Activated T-helper 1 cell treated with anti-CD3 and anti-CD28 coated beads, Interleukin-12 subunit alpha, Interleukin-12 subunit beta, Interleukin-2, Interleukin-4 antibody, amounts not matched to agents 30 ng/mL and 10 ng/mL and 1 ng/mL, durations not matched to agents 14 hours and 24 hours and 36 hours (primary cell): ENCODE results near the gene CIZ1. TPM values are rescaled to one million over a fixed set of nuclear protein-coding genes. Genes with fewer than 3 reads are reported as not detected.

Experiments used
- DNase-seq: peaks from one replicate; pipeline ENCODE4 v3.0.0; 2021; ENCODE audit warnings: low spot score
- H3K27ac Mint-ChIP-seq: one replicate; pipeline ENCODE4 v1.8.0; 2021; ENCODE audit warnings: mild to moderate bottlenecking, mixed read lengths
- H3K27me3 Mint-ChIP-seq: one replicate; pipeline ENCODE4 v1.8.0; 2022; ENCODE audit warnings: mild to moderate bottlenecking, moderate library complexity, mixed read lengths; ENCODE audit not compliant: insufficient read depth
- H3K36me3 Mint-ChIP-seq: one replicate; pipeline ENCODE4 v1.8.0; 2021; ENCODE audit warnings: low read depth, mixed read lengths
- H3K4me1 Mint-ChIP-seq: one replicate; pipeline ENCODE4 v1.8.0; 2021; ENCODE audit warnings: low read depth, mixed read lengths
- H3K4me3 Mint-ChIP-seq: one replicate; pipeline ENCODE4 v1.8.0; 2021; ENCODE audit warnings: mild to moderate bottlenecking, moderate library complexity, mixed read lengths
- H3K9me3 Mint-ChIP-seq: one replicate; pipeline ENCODE4 v1.8.0; 2021; ENCODE audit warnings: mixed read lengths
- intact Hi-C: fragments of 100-400 bp; cut with micrococcal nuclease; formaldehyde crosslinking; loops from one replicate; pipeline ENCODE4 v1.15.1; 2024
- total RNA-seq: library from RNA; stranded (reverse); gene quantifications from 2 replicates; pipeline ENCODE4 v1.2.3, GENCODE V29; 2022

The CIZ1 gene
- total RNA-seq, 1 donor from 2014 or later = 158 TPM

DNA sequence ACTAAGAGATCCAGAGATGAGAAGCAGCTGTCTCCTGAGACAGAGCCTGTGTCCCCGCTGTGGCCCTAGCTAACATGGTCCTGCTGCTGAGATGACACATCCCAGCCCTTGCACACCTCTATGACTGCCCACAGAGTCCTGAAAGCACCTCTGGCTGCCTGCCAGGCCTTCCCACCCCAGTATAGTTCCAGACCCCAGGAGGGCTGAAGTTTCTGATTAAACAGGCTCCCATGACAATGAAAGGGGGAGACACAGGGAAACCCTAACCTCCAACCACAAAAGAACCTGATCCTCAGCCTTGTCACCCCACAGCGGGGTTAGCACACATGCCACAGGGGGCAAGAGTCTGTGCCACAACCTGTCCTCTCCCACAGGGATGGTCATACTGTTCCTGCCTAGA lies 15.6 kb downstream of the CIZ1 start:
- H3K36me3 Mint-ChIP-seq = peaks cover 43% of the 10 kb centered on the region
- no peak overlapping the region for H3K27ac Mint-ChIP-seq
- H3K9me3 Mint-ChIP-seq = no peaks in the 10 kb centered on the region
- no peak for DNase-seq
- no peak overlapping the region for H3K4me3 Mint-ChIP-seq
- no peaks in the 10 kb centered on the region for H3K27me3 Mint-ChIP-seq
- intact Hi-C loops = no loop called here
- no peaks in the 10 kb centered on the region for H3K4me1 Mint-ChIP-seq

DNA sequence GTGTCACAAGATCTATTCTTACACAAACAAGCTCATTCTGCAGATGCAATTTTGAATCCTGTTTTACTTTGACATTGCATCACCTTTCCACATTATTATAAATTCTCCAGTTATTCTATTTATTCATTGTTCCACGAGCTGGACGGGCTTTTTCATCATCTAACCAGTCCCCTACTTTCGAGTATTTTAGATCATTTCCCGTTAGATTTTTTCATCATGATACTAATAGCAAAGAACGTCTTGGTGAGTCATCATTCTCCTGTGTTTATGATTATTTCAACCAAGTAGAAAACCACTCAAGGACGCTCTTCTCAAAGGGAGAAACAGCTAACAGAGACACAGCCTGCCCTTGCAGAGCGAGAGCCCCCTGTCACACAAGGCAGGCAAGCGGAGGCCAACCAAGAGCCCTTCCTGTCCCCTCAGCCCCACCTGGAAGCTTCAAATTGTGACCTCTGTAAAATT lies 16.2 kb downstream of the CIZ1 start:
- Mint-ChIP-seq H3K4me3 (no peak overlapping the region), H3K27ac (no peak overlapping the region), H3K36me3 (peaks cover 39% of the 10 kb centered on the region), H3K9me3 (no peaks in the 10 kb centered on the region), H3K27me3 (no peaks in the 10 kb centered on the region), H3K4me1 (no peaks in the 10 kb centered on the region)
- intact Hi-C loops = no loop called here
- no peak for DNase-seq

DNA sequence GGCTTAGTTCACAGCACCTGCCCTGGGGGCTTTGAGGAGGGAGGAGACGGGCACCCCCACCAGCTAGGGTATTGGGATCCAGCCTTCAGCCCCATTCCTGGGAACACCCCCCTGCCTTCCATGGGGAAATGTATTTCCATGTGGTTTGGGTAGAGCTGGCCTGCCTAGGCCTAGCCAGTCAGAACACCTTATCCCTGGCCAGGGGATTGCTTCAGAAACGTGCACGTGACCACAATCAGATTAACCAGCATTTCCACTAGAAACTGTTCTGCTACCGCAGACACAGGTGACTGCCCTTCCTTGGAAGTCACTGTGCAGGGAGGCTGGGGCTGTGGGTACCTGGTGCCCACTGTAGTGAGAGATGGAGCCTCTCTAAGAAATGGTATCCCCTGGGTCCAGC lies 17.3 kb downstream of the CIZ1 start:
- Mint-ChIP-seq H3K27ac (no peak overlapping the region), H3K4me1 (no peaks in the 10 kb centered on the region), H3K9me3 (no peaks in the 10 kb centered on the region), H3K36me3 (peaks cover 35% of the 10 kb centered on the region), H3K27me3 (no peaks in the 10 kb centered on the region), H3K4me3 (no peak overlapping the region)
- intact Hi-C loops = no loop called here
- no peak for DNase-seq

DNA sequence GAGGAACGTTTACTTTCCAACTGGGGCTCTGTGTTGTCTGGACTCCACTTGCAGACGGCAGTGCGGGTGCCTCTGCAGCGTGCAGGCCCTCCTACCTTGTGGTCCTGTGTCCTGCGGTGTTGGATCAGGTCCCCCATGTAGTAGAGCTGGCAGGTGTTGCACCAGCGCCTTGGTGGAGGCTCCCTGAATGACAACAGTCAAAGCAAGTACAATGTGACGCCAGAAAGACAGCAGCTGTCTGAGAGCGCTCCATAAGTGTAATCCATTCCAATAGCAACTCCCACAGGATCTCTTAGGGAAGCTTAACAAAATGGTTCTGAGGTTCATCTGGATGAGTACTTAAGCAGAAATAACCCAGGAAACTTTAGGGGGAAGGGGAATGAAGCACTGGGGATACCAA lies 21.4 kb downstream of the CIZ1 start:
- Mint-ChIP-seq H3K27me3 (no peaks in the 10 kb centered on the region), H3K27ac (no peak overlapping the region), H3K9me3 (no peaks in the 10 kb centered on the region), H3K4me1 (no peaks in the 10 kb centered on the region), H3K4me3 (no peak overlapping the region), H3K36me3 (peaks cover 27% of the 10 kb centered on the region)
- intact Hi-C loops = no loop called here
- DNase-seq = no peak

DNA sequence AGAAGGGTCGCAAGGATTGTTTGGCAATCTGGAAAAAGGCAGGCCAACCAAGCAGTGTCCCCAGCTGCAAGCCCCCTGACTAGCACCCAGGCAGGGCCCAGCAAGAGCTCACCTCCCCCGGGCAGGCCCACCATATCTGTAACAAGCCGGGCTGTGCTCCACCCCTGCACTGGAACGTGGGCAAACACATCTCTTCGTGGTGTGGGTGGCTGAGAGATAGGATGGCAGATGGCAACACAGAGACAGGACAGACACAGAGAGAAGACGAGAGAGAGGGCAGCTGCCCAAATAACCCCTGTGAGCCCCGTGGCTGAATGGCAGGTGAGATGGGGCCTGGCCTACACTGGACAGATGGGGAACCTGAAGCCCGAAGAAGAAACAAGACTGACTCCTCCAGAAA lies 21.9 kb downstream of the CIZ1 start:
- H3K9me3 Mint-ChIP-seq = no peaks in the 10 kb centered on the region
- H3K27me3 Mint-ChIP-seq = no peaks in the 10 kb centered on the region
- no peak for DNase-seq
- H3K36me3 Mint-ChIP-seq = peaks cover 25% of the 10 kb centered on the region
- H3K4me1 Mint-ChIP-seq = no peaks in the 10 kb centered on the region
- no peak overlapping the region for H3K4me3 Mint-ChIP-seq
- no peak overlapping the region for H3K27ac Mint-ChIP-seq
- intact Hi-C loops = no loop called here

DNA sequence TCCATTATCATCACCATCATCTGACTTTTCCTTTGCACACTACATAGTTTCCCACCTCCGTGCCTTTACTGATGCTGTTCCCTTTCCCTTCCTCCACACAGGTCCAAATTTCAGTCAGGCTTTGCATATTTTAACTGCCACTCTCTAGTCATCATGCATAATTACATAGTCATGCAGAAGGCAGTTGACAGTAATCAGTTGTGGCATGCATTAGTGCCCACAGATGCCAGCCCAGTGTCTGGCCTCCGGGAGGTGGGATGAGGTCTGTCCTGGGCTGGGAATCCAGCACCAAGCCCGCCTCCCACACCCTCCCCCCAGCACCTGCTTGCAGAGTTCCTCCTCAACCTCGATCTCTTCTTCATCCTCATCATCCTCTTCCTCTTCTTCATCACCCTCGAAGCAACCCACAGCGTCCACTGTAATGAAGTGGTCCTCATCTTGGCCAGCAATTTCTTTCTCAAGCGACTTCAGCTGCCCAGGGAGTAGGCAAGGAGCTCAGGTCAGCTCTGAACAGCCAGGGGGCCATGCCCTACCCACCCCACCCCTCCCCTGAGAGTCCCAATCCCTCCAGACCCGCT lies 22.6 kb downstream of the CIZ1 start:
- no peaks in the 10 kb centered on the region for H3K4me1 Mint-ChIP-seq
- intact Hi-C loops = no loop called here

DNA sequence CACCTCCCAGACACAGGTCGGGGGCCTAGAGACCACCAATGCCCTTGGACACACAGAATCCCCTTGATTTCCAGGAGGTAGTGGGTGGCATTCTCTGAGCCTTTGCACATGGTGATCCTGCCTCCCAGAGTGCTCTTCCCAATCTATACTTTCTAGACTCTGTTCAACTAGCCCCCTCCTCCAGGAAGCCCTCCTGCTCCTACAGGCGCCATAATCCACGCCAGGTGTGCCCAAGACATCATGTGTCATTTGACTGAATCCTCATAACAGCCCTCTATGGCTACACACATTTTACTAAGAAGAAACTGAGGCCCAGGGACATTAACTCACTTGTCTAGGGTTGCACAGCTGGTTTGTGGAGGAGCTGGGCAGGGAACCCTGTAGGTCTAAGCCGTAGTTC lies 24.2 kb downstream of the CIZ1 start:
- intact Hi-C loops = no loop called here
- Mint-ChIP-seq H3K27me3 (no peaks in the 10 kb centered on the region), H3K9me3 (no peaks in the 10 kb centered on the region), H3K4me1 (no peaks in the 10 kb centered on the region), H3K27ac (no peak overlapping the region), H3K36me3 (peaks cover 35% of the 10 kb centered on the region), H3K4me3 (no peak overlapping the region)
- no peak for DNase-seq

More for the DNA sequence above, 22.6 kb downstream of the CIZ1 start:
- Mint-ChIP-seq H3K36me3 (peaks cover 27% of the 10 kb centered on the region), H3K9me3 (no peaks in the 10 kb centered on the region), H3K27me3 (no peaks in the 10 kb centered on the region), H3K27ac (no peak overlapping the region), H3K4me3 (no peak overlapping the region)
- DNase-seq = no peak

DNA sequence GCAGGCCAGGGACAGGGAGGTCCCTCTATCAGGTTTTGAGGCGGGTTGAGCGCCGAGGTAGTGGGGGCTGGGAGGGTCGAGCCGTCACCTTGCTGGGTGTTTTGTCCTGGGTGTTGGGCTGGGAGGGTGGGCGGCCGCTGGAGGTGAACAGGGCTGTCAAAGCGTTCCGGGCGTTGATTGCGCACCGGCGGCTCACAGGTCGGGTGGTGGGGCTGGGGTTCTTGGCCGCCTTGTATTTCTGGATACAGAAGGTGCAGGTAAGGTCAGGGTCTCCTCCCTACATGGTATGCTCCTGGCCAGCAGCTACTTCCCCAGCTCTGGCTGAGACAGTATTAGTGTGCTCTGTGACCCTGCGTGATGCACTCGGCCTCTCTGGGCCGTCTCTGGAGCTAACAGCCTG lies 25.2 kb downstream of the CIZ1 start:
- DNase-seq = no peak
- H3K4me1 Mint-ChIP-seq = peaks cover 2% of the 10 kb centered on the region
- H3K4me3 Mint-ChIP-seq = no peak overlapping the region
- intact Hi-C loops = no loop called here
- peaks cover 36% of the 10 kb centered on the region for H3K36me3 Mint-ChIP-seq
- H3K27ac Mint-ChIP-seq = no peak overlapping the region
- no peaks in the 10 kb centered on the region for H3K9me3 Mint-ChIP-seq
- no peaks in the 10 kb centered on the region for H3K27me3 Mint-ChIP-seq

DNA sequence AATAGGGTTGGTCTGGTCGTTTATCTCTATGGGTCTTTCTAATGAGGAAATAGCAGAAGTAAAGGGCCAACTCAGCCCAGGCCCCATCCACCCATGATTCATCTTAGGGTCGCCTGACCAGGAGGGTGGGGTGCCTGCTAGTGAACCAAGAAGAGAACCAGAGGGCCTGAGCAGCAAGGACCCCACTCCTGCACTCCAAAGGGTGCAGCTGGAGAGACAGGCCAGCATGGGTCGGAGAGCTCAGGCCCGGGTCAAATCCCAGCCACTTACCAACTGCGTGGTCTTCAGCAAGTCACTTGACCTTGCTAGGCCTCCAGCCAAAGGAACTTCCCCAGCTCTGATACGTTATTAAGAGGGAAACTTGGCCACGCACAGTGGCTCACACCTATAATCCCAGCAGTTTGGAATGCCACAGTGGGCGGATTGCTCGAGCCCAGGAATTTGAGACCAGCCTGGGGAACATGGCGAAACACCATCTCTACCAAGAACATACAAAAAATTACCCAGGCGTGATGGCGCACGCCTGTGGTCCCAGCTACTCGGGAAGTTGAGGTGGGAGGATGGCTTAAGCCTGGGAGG lies 27.0 kb downstream of the CIZ1 start:
- no peak overlapping the region for H3K4me3 Mint-ChIP-seq

DNA sequence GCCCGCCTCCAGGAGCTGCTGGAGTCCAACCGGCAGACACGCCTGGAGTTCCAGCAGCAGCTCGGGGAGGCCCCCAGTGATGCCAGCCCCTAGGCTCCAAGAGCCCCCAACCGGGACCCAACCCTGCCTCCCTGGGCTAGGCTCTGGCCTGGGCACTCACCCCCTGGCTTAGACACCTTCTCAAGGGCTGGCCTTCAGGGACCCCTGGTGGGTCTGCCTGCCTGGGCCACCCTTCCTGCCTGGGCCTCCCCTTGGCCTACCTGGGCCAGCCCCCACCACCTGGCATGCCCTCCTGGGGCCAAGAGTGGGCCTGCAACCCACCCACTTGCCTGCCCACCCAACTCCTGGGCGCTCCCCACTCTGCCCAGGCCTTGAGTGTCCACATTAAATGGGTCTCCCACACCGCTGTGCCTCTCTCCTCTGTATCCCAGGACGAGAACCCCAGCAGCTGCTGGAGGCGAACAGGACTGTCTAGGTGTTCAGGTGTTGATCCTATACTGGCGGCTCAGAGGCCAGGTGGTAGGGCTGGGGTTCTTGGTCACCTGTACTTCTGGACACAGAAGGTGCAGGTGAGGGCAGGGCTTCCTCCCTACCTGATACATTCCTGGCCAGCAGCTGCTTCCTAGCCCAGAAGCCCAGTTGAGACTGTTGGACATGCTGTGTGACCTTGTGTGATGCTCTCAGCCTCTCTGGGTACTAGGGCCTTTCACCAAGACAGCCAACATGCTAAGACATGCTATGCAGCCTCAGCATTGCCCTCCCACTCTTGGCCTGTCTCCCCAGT lies 27.7 kb downstream of the CIZ1 start:
- Mint-ChIP-seq H3K4me3 (no peak overlapping the region), H3K9me3 (no peaks in the 10 kb centered on the region), H3K36me3 (peaks cover 28% of the 10 kb centered on the region), H3K4me1 (peaks cover 14% of the 10 kb centered on the region), H3K27ac (no peak overlapping the region), H3K27me3 (no peaks in the 10 kb centered on the region)
- no peak for DNase-seq
- intact Hi-C loops = loop anchor here (5.0 kb wide), 1 partner anchor 389 kb away; the partner anchor contains the start of gene SPTAN1

More for the DNA sequence above, 27.0 kb downstream of the CIZ1 start:
- Mint-ChIP-seq H3K4me1 (peaks cover 10% of the 10 kb centered on the region), H3K27me3 (no peaks in the 10 kb centered on the region), H3K36me3 (peaks cover 34% of the 10 kb centered on the region), H3K9me3 (no peaks in the 10 kb centered on the region), H3K27ac (no peak overlapping the region)
- intact Hi-C loops = loop anchor here (5.0 kb wide), 1 partner anchor 388 kb away; the partner anchor contains the start of gene SPTAN1
- DNase-seq = no peak

DNA sequence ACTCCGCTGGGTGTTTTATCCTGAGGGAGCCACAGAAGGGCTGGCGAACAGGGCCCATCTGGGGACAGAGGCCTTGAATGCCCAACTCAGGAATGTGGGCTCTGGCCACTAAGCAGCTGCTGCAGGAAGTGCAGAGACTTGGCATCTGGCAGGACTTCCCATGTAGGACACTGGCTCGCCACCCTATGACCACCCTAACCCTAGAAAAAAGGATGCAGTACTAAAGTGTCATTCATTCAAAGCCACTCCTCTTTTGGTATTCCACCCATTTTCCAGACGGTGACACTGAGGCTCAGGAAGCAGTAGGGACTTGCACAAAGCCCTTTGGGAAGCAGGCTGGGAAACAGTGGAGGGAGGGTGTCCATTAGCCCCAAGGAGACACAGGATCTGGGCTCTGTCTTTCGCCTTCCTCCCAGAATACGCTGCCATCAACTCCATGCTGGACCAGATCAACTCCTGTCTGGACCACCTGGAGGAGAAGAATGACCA lies 28.3 kb downstream of the CIZ1 start:
- H3K27ac Mint-ChIP-seq = no peak overlapping the region
- no peak overlapping the region for H3K4me3 Mint-ChIP-seq
- peaks cover 25% of the 10 kb centered on the region for H3K36me3 Mint-ChIP-seq
- no peaks in the 10 kb centered on the region for H3K9me3 Mint-ChIP-seq
- no peaks in the 10 kb centered on the region for H3K27me3 Mint-ChIP-seq
- DNase-seq = no peak
- intact Hi-C loops = loop anchor here (5.0 kb wide), 1 partner anchor 389 kb away; the partner anchor contains the start of gene SPTAN1
- peaks cover 14% of the 10 kb centered on the region for H3K4me1 Mint-ChIP-seq

DNA sequence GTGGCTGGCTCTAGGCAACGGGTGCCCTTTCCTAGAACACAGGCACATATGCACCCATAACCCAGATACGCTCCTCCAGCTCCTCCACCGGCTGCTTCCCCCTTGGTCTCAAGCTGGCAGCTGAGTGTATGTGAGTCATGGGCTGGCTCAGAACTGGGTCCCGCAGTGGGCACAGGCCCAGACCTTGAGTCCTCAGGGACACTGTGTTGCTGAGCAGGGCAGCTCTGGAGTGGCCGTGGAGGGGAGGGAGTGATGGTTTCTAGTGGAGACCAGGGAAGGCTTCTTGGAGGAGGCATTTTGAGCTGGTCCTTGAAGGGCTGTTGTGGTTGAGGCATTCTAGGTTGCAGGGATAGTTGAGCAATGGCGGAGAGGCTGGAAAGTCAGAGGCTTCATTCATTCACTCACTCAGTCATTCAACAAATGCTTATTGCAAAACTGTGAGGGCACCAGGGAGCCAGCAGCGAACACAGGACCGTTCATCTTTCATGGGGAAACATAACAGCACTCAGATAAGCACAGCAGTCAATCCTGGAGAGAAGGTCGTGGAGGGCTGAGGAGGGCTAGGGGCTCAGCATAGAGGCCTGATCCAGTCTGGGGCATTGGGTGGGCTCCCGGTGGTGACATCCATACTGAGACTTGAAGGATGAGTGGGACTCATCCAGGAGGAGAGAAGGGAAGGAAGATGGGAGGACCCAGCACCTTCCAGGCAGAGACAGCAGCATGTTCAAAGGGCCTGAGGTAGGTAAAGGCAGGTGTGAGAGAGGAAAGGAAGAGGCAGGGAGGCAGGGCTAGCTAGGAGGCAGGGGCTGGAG lies 29.0 kb downstream of the CIZ1 start:
- Mint-ChIP-seq H3K27ac (no peak overlapping the region), H3K27me3 (no peaks in the 10 kb centered on the region), H3K4me1 (peaks cover 14% of the 10 kb centered on the region), H3K36me3 (peaks cover 25% of the 10 kb centered on the region), H3K4me3 (peak overlapping the region; percentile 84), H3K9me3 (no peaks in the 10 kb centered on the region)
- intact Hi-C loops = loop anchor here (5.0 kb wide), 1 partner anchor 390 kb away; the partner anchor contains the start of gene SPTAN1
- no peak for DNase-seq
